Measurements from ENCODE around the gene LRRC8A. TPM values are rescaled to one million over a fixed set of nuclear protein-coding genes. Genes with fewer than 3 reads are reported as not detected.

LRRC8A gene
- total RNA-seq, 1 donor from 2014 or later = 25.8 TPM

Other genes starting within 250 kb of the LRRC8A start
- 37.0 TPM for gene DYNC2I2, start 225.3 kb upstream of the LRRC8A start, total RNA-seq
- 307 TPM for gene SET, start 192.9 kb upstream of the LRRC8A start, total RNA-seq
- 5.9 TPM for gene PKN3, start 179.6 kb upstream of the LRRC8A start, total RNA-seq
- 4.1 TPM for gene ZDHHC12, start 158.0 kb upstream of the LRRC8A start, total RNA-seq
- gene ZER1, start 110.2 kb upstream of the LRRC8A start, total RNA-seq = 56.1 TPM
- 22.9 TPM for gene TBC1D13, start 94.9 kb upstream of the LRRC8A start, total RNA-seq
- 30.7 TPM for gene ENDOG, start 63.6 kb upstream of the LRRC8A start, total RNA-seq
- 17.1 TPM for gene SPOUT1, start 52.3 kb upstream of the LRRC8A start, total RNA-seq
- gene KYAT1, start 183 bp upstream of the LRRC8A start, total RNA-seq = 7.3 TPM
- 26.0 TPM for gene PHYHD1, start 38.8 kb downstream of the LRRC8A start, total RNA-seq
- 9.5 TPM for gene DOLK, start 65.5 kb downstream of the LRRC8A start, total RNA-seq
- gene NUP188, start 65.6 kb downstream of the LRRC8A start, total RNA-seq = 47.6 TPM
- 67.9 TPM for gene SH3GLB2, start 146.2 kb downstream of the LRRC8A start, total RNA-seq
- gene MIGA2, start 154.5 kb downstream of the LRRC8A start, total RNA-seq = 25.2 TPM
- 9.9 TPM for gene DOLPP1, start 199.0 kb downstream of the LRRC8A start, total RNA-seq
- gene CRAT, start 228.7 kb downstream of the LRRC8A start, total RNA-seq = 51.5 TPM
- gene PTPA, start 229.3 kb downstream of the LRRC8A start, total RNA-seq = 92.3 TPM

Data from tongue (tissue), 1 donor.